ENCODE results near the gene TFDP3.

TFDP3 gene, protein sequence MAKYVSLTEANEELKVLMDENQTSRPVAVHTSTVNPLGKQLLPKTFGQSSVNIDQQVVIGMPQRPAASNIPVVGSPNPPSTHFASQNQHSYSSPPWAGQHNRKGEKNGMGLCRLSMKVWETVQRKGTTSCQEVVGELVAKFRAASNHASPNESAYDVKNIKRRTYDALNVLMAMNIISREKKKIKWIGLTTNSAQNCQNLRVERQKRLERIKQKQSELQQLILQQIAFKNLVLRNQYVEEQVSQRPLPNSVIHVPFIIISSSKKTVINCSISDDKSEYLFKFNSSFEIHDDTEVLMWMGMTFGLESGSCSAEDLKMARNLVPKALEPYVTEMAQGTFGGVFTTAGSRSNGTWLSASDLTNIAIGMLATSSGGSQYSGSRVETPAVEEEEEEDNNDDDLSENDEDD

DNA sequence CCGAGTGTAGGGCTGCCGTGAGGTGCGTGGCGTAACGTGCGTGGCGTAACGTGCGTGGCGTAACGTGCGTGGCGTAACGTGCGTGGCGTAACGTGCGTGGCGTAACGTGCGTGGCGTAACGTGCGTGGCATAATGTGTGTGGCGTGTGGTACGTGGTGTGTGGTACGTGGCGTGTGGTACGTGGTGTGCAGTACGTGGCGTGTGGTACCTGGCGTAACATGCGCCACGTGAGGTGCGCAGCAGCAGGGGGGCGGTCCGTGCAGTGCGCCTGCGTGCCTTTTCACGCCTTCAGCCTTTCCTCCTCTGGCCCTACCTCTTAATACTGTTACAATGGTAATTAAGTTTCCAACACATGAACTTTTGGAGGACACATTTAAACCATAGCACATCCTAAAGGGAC is at the start of gene TFDP3:
TFDP3 (minus strand) TSS at position 26 of the 400 bp plus-strand sequence. CDS start 95 bp downstream, outside the sequence.
- DNase-seq (ENCODE audit: low spot score), result no peak

DNA sequence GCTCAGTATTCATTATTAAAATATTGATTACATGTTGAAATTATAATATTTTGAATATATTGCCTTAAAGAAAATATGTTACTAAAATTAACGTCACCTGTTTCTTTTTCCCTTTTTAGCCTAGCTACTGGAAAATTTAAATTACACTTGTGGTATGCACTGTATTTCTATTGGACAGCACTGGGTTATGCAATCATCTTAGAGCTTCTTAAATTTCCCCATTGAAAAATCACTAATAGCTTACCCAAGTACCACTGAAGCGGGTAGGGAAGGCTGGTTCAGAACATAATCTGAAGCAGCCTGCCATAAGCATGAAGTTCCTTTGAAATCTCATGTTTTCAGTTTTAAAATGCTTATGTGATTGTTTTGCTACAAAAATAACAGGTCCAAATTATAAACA is 49.5 kb upstream of the TFDP3 start:
- DNase-seq (ENCODE audit: low spot score), result no peak

DNA sequence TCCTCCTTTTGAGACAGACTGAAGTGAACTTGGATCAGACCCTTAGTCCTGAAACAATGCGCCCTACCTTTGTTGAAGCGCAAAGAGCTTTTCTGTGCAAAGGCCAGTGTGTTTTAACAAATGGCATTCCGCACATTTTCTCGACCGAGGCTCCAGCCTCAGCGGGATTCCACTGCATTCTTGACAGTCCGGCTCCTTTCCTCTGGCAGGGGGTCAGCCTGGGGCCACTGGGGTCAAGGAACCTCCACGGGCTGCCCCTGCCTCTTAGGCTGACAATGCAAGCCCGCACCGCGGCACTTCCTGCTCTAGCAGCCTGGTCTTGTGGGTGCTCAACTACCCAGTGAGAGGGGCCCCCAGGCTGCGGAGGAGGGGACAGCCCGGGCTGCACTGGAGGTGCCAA is 47.2 kb upstream of the TFDP3 start:
- peak; percentile 84 for DNase-seq (ENCODE audit: low spot score)

GRCh38 chrX:133258481-133258880 is 40.3 kb upstream of the TFDP3 start:
- DNase-seq (ENCODE audit: low spot score), result no peak

- no peak for DNase-seq (ENCODE audit: low spot score)
Observed at GRCh38 chrX:133254666-133255065, 36.5 kb upstream of the TFDP3 start.

DNA sequence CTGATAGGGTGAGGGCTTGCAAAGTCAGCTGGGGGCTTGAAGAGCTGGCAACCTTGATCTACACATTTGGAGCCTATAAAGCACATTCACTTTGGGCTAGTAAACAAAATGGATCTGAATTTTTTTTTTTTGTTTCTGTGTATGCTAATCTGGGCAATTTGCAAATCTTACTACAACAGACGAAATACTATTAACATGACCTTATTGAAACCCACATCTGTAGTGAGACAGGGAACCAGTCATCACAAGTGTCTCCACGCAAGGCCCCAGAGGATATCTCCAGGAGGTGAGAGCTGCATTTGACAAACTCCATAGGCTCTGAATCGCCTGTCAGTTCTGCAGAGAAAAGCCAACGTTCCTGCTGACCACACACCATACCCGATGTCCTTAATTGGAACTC is 33.0 kb upstream of the TFDP3 start:
- DNase-seq (ENCODE audit: low spot score), result no peak

DNA sequence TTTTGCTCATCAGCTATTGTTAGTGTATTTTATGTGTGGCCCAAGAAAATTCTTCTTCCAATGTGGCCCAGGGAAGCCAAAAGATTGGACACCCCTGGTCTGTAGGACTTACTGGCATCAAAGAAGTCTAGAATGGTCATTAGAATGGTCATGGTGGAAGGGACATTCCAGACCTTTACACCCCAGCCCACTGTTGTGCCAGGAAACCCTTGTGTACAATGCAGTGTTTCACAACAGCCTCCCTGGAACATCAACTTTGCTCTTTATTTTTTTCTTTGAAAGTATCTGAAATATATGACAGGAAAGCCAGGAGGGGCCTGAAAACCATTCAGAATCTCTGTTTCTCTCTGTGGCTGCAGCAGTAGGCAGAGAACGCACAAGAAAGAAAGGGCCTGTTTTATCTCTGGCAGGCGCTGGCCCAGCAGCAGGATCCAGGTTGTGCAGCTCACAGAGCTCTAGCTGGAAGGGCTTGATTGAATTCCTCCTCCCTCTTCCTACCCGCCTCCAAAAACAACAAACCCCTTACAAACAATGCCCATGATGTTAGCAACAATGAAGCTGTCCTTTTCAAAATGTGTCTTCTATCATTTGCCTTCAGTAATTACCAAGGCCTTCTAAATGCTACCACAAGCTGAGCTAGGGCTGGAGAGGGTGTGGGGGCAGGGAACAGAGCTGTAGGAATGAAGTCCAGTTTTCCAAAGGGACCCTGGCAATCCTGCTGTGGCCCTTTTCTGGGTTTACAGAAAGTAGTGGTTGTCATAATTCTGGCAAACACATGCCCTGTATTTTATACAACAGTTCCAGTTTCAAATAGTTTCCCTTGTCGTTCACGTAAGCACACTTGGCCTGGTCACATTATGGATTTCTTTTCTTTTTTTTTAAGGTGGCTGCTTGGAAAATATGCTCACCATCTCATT is 32.3 kb upstream of the TFDP3 start:
- no peak for DNase-seq (ENCODE audit: low spot score)

DNA sequence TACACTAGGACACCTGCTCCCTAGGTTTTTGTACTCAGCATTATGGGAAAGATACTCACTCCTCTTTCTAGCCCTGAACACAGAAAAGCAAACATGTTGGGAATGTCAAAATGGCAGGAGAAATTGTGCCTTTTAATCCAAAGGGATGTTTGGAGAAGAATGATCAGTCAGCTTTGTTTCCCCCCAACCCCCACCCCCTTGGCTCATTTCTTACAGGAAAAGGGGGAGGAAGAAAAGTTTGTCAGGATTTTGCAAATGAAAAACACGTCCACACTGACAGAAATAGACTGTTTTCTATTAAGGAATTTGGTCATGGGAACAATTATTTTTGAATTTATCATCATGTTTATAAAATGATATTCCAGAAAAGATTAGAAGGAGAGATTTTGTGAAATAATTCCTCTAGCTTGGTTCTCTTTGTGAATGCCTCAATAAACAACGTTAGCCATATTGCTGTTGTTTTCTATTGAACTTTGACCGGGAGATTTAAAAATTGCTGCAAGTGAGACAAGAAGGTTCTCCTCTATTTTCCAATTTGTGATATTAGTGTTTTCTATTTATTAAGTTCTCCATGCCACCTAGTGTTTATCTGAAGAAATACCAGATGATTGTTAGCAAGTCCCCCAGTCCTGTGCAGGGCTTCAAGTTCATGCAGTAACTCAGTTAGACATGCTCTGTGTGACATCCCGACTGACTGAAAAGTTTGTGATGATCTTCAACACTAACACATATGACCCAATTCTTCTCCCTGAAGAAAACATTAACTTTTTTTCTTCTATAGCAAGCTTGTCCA is 31.3 kb upstream of the TFDP3 start:
- no peak for DNase-seq (ENCODE audit: low spot score)

- DNase-seq (ENCODE audit: low spot score), result no peak
Observed at GRCh38 chrX:133248177-133248576, 30.0 kb upstream of the TFDP3 start.

- DNase-seq (ENCODE audit: low spot score), result no peak
Observed at GRCh38 chrX:133246921-133247320, 28.8 kb upstream of the TFDP3 start.

GRCh38 chrX:133235830-133236229 is 17.7 kb upstream of the TFDP3 start:
- no peak for DNase-seq (ENCODE audit: low spot score)

DNA sequence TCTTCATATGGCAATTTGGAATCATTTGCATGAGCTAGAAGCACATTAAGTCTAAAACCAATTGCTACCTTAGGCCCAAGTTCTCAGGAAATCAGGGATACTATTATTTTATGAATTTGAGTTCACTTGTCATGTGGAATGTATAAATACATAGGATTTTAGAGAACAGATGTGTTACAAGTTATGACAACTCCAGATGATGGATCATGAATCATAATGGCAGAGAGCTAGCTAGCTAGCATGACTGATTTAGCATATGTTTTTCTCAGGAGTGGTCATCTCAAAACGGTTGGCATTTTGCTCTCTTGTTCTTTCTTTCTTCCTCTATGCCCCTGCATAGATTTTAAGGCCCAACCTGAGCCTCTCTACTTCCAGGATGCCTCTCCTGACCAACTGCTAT is 14.2 kb upstream of the TFDP3 start:
- no peak for DNase-seq (ENCODE audit: low spot score)

- DNase-seq (ENCODE audit: low spot score), result no peak
Observed at GRCh38 chrX:133229361-133229760, 11.2 kb upstream of the TFDP3 start.

- DNase-seq (ENCODE audit: low spot score), result no peak
Observed at GRCh38 chrX:133215747-133216146, 2.4 kb downstream of the TFDP3 start.

- no peak for DNase-seq (ENCODE audit: low spot score)
Observed at GRCh38 chrX:133215017-133215416, 3.1 kb downstream of the TFDP3 start.

DNA sequence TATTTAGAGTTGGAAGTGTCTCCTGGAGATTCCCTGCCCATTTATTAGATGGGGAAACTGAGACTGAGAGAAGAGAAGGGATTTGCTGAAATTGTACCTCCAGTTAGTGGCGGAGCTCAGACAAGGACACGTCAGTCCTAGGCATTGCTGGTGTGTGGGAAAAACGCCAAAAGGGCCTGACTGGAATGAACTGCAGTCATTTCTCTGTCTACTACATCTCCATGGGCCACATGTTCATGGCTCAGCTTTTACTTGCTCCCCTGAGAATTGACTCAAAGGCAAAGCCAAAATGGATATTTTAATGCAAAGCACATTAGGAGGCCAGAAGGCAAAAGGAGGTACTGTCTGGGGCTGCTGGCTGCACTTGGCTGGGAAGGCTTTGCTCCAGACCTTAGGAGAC is 3.9 kb downstream of the TFDP3 start:
- no peak for DNase-seq (ENCODE audit: low spot score)

DNA sequence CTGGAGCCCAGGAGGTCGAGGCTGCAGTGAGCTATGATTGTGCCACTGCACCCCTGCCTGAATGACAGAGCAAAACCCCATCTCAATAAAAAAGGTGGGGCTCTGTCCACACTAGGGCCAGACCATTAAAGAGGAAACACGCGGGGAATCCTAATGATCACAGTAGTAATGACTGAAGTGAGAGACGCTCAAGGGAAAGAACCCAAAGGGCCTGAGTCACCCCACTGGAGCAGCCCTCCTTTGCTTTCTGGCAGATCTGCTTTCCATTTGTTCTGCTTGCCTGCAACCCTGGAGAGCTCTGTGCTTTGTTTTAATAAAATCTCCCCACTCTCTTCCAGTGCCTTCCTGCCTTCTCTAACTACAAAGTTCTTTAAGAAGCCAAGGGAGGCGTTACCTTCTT is 5.0 kb downstream of the TFDP3 start:
- DNase-seq (ENCODE audit: low spot score), result no peak

- DNase-seq (ENCODE audit: low spot score), result no peak
Observed at GRCh38 chrX:133207751-133208150, 10.4 kb downstream of the TFDP3 start.

- no peak for DNase-seq (ENCODE audit: low spot score)
Observed at GRCh38 chrX:133191739-133192039, 26.5 kb downstream of the TFDP3 start.

- DNase-seq (ENCODE audit: low spot score), result no peak
Observed at GRCh38 chrX:133190877-133191738, 27.0 kb downstream of the TFDP3 start.

DNA sequence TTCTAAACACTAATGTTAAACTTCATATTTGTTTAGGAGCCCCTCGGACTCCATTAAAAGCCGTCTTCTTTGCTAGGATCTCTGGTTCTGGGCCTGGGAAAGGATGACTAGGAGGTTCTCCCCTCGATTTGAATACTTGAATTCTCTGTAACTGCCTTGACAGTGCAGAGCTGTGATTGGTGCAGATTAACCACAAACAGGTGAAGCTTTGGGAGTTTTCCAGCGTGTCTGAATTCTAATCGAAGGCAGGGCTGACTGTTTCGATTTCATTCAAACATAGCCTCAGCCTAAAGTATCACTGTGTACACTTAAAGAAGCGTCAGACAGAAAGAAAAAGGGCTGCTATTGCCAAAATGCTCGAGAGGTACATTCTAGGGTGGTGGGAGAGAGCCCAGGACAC is 29.0 kb downstream of the TFDP3 start:
- DNase-seq (ENCODE audit: low spot score), result no peak

- DNase-seq (ENCODE audit: low spot score), result no peak
Observed at GRCh38 chrX:133188631-133189030, 29.5 kb downstream of the TFDP3 start.
